Stimulated activated CD4-positive, alpha-beta T cell treated with anti-CD3 and anti-CD28 coated beads, Interleukin-4, amount 100 ng/mL, for 4 hours (primary cell): ENCODE results near the gene RREB1.

Source experiments
- DNase-seq, 2 experiments: peaks; one replicate each; pipeline ENCODE4 v3.0.0-alpha.2; 2020

RREB1 gene, protein sequence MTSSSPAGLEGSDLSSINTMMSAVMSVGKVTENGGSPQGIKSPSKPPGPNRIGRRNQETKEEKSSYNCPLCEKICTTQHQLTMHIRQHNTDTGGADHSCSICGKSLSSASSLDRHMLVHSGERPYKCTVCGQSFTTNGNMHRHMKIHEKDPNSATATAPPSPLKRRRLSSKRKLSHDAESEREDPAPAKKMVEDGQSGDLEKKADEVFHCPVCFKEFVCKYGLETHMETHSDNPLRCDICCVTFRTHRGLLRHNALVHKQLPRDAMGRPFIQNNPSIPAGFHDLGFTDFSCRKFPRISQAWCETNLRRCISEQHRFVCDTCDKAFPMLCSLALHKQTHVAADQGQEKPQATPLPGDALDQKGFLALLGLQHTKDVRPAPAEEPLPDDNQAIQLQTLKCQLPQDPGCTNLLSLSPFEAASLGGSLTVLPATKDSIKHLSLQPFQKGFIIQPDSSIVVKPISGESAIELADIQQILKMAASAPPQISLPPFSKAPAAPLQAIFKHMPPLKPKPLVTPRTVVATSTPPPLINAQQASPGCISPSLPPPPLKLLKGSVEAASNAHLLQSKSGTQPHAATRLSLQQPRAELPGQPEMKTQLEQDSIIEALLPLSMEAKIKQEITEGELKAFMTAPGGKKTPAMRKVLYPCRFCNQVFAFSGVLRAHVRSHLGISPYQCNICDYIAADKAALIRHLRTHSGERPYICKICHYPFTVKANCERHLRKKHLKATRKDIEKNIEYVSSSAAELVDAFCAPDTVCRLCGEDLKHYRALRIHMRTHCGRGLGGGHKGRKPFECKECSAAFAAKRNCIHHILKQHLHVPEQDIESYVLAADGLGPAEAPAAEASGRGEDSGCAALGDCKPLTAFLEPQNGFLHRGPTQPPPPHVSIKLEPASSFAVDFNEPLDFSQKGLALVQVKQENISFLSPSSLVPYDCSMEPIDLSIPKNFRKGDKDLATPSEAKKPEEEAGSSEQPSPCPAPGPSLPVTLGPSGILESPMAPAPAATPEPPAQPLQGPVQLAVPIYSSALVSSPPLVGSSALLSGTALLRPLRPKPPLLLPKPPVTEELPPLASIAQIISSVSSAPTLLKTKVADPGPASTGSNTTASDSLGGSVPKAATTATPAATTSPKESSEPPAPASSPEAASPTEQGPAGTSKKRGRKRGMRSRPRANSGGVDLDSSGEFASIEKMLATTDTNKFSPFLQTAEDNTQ (N-terminal part only)

DNA sequence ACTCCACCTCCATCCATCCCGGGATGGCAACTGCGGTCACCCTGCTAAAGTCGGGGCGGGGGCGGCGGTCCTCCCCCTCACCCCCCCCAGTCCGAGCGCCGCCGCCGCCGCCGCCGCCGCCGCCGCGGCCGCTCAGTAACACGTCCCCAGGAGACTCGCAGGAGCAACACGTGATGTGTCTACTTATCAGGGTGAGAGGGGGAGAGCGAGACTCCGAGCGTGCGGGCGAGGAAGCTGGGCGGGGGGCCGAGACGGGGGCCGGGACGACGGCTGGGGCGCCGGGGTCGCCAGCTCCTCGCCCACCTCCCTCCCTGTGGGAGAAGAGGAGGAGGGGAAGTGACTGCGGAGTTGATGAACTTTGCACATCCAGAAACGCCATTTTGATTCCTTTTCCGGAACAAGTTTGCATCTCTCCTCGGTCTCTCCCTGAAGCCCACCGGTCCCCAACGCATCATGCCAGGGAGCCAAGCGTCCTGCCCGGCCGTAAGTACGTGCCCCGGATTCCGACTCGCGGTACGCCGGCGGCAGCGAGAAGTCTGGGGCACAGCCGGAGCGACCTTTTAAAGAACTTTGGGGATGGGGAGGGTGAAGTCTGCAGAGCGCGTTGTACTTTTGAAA is at the start of gene RREB1:
Gene RREB1 (plus strand): TSS at position 384 of the 618 bp plus-strand sequence. CDS start 73,951 bp downstream, outside the sequence.
- DNase-seq: peak; percentile 58 to 65

DNA sequence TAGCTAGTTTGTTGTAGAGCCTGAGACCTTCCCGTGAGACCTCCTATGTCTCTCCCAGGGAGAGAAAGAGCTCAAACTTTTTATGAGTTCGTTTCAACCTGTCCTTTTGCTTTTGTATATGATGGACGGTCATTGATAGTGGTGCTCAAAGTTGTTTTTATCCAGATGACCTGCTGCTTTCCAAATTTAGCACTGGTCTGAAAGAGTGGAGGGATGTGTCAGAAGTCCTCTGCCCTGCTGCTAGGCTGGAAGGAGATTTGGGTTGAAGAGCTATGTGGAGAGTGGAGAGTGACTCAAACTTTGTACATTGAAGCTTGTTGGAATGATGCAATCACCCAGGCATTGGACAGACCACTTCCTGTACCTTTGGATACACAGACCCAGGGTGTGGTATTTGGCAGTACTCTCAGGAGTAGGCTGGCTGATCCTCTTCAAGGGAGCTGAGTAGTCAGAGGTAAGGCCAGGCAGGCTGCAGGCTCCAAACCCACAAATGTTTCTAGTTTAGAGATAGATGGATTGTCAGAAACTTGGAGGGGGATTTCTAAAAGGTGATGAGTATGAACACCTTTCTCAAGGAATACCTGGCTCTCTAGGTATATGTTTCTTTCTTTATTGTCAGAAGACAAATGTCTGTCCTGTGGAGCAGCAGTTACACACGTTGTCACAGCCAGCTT is 49.4 kb upstream of the RREB1 start:
- no peak for DNase-seq

DNA sequence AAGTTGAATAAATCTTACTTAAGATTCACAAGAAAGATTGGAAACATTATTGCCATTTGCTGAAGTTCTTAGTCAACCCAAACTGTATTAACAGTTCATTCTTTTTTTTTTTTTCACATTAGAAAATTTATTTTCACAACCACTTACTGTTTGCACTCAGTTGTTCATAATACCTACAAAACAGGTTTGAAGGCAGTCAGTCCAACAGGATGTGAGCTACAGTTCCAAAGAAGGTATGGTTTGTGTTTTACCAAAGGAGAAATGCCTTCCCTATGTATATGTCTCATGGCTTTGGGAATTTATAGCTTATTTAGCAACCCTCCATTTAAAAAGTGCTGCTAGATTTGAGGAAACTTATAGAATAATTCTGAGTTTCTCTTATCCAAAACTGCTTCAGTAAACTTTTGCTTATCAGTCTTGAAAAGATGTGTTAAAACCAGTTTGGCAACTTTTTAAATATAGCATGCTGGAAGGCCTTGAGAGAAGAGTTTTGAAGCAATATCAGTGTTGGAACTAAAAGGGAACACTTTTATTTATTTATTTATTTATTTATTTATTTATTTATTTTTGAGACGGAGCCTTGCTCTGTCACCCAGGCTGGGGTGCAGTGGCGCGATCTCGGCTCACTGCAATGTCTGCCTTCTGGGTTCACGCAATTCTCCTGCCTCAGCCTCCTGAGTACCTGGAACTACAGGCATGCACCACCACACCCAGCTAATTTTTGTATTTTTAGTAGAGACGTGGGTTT is 46.8 kb upstream of the RREB1 start:
- DNase-seq: no peak

DNA sequence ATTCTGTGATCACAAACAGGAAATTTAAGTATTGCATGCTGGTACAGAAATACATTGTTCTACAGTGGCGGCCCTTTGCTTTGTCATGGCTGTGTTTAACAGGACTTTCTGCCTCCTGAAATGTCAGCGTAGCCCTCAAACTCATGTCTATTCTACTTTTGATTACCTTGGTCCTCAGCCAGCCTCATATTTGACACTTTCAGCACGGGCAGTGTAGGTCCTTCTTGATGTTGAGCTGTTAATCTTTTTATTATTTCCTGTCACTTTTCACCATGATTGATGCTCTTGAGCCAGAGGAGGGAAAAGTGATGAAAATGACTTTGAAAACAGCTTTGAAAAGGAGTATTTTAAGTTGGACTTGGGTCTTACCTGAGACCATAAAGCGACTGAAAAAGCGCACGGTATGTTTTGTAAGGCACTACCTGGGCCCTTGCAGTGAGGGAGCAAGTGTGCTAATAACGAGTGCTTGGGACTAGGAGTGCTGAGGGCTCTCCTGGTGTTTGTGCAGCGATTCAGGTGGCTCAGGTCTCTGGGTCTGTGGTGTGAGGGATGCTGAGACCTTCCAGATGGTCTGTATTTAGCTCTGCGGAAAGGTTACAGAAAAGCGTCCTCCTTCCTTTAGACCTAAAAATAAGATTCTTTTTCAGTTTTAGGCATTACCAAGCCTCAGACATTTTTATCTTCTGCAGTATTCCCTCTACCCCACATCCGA is 45.2 kb upstream of the RREB1 start:
- DNase-seq: no peak

DNA sequence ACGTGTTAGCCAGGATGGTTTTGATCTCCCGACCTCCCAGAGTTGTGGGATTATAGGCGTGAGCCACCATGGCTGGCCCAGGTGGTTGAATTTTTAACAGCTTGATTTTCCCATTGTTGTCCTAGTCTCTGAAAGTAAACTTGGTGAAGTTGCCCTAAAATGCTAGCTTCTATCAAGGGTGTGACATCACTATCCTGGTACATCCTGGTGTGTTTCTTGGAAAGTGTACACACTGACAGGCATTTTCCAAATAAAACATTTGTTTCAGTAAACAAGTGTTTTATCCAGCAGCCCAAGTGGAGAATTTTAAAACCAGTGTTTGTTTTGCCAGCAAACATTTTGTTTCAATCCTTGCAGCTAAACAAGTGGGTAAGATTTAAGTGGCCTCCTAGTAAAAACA is 40.5 kb upstream of the RREB1 start:
- DNase-seq: no peak

DNA sequence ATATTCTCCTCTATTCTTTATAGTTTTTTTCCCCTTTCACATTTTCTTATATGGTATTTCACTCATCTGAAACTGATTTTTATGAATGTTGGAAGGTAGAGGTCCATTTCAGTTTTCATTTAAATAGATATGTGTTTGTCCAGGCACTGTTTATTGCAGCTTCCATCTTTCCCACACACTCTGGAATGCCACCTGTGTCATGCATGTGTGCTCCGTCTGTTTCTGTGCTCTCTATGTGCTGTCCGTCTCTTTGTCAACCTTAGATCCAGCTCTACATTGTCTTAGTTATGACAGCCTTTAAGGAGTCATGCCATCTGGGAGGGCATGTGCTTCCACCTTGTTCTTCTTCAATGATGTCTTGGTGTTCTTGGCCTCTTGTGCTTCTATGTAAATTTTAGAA is 36.4 kb upstream of the RREB1 start:
- no peak for DNase-seq

DNA sequence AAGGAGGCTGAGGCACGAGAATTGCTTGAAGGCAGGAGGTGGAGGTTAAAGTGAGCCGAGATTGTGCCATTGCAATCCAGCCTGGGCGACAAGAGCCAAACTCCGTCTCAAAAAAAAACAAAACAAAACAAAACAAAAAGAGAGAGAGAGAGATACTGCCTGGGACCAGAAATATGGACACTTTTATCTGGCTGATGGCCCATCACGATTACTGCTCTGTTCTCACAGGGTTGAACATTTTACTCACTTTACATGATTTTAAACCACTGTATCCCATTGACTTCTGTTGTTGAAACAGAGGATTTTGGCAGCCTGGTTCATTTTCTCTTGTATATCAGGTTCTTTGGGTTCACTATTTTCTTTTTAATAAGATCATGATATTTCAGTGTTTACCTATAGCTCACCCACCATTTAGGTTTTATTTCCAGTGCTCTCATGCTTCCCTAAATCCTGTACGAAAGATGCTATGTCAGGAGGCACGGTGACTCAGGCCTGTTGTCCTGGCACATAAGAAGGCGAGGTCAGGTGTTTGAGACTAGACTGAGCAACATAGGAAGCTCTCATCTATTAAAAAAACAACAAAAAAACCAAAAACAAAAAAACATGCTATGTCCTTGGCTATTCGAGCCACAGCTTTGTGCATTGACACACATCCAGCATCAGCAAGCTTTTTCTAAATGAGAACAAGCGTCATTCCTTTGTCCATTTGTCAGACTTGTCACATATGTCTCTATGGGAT is 34.5 kb upstream of the RREB1 start:
- DNase-seq: no peak

DNA sequence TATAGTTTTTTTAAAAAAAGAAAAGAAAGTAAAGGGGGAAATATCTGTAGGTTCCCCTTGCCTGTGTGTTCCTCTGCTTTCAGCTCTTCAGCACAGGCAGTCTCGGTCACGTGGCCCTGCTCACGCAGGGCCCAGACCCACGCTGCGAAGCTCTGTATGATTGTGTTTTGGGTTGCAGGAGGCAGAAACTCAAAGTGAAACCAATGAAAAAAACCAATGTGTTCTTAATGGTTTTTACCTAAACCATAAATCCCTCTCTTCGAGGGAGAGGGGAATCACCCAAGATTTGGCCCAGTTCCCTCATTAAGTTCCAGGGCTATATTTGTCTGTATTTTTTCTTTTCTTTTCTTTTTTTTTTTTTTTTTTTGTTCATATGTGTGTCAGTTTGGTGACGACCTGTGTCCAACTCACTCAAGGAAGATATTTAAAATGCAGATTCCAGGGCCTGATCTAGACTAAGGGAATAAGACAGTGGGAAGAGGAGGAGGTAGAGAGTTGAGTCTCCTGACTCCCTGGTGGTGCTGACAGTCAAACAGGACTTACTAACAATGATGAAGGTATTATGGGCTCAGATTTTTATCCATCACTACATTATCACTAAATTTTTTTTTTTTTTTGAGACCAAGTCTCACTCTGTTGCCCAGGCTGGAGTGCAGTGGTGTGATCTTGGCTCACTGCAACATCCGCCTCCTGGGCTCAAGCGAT is 33.8 kb upstream of the RREB1 start:
- DNase-seq: peak; percentile 61 to 75

DNA sequence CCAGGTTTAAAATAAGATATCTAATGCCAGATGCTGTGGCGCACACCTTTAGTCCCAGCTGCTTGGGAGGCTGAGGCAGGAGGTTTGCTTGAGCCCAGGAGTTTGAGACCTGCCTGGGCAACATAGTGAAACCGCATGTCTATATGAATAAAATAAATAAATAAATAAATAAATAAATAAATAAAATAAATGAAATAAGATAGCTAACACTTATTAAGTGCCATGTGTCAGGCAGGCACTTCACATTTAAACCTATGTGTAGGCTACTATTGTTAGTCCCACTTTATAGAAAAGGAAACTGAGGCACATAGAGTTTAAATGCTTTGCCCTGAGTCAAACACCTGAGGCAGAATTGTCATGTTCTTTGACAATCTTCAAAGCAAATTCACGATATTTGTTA is 32.9 kb upstream of the RREB1 start:
- no peak for DNase-seq

DNA sequence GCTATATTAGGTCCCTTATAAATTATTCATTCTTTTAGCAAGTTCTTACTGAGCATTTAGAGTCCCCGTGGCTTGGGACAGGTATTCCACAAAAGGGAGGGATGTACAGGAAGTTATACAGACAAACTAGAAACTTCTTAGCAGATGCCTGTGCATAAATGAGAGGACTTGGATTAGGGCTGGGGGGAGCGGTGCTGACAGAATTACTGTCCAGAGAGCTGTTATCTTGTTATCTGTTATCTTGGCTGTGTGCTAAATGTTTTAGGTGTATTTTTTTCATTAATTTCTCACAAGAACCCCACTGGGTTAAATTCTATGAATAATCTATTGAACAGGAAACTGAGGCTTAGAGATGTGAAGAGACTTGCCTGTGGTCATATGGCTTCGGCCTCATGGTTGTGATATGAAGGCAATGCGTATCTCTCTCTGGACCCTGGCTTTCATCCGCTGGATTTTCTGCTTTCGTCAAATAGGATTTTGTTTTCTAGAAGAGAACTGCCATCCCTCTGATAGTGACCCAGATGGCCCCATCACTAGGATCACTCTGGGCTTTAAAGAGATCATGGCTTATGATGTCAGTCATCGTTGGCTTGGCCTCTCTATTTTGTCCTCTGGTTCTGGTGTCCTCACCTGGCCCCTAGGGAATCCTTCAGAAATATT is 32.3 kb upstream of the RREB1 start:
- no peak for DNase-seq

DNA sequence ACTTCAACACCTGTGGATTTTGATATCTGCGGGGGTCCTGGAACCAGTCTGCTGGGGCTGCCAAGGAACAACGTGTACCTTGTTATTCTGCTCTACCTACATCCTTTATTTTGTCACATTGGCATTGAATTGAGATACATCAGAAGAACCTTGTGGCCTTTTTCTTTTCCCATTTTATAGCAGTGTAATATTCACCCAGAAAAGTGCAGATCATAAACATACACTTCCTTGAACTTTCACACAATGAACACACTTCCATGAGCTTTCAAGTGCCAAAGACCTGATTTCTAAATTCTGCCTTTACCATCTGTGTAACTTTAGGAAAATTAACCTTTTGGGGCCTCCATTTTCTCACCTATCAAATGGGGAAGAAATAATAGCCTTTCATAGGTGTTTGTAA is 29.9 kb upstream of the RREB1 start:
- DNase-seq: no peak

DNA sequence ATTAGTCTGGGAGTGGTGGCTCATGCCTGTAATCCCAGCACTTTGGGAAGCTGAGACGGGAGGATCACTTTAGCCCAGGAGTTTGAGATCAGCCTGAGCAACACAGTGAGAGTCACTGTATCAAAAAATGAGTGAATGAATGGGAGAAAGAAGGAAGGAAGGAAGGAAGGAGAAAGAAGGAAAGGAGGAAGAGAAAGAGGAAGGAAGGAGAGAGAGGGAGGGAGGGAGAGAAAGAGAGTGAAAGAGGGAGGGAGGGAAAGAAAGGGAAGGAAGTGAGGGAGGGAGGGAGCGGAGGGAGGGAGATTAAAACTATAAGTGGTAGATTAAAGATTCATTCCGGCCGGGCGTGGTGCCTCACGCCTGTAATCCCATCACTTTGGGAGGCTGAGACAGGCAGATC is 28.9 kb upstream of the RREB1 start:
- no peak for DNase-seq

DNA sequence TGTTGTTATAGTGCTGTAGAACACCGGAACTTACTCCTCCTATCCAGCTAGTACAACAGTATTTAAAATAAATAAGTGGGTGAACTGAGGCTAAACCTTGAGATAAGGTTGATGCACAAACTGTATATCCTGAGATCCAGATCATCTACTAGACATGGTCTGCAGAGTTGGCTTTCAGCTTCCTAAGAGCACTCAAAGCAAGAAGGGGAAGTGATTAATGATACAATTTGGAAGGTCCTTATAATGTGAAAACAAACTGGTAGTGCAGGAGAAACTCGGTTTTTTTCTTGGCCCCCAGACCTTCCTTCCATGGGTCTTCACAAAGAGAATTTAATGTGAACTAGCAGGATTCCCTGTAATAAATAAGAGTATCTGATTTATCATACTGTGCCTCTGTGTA is 27.4 kb upstream of the RREB1 start:
- DNase-seq: no peak

DNA sequence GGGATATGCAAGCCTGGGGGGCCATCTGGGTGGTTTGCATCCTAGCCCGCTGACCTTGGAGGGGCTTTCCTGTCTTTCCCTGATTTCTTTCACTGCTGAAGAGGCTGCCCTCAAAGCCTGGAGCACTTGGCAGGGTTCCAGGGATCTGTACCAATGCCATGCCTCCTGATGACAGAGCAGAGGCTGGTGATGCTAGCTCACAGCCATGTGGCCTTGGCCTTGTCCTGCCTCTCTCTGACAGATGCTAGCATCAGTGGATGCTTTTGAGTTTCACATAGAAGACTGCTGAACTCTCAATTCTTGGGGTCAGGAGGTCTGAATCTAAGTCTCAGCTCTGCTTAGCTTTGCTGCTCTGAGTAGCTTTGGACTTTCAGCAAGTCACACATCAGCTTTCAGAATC is 21.9 kb upstream of the RREB1 start:
- DNase-seq: no peak

DNA sequence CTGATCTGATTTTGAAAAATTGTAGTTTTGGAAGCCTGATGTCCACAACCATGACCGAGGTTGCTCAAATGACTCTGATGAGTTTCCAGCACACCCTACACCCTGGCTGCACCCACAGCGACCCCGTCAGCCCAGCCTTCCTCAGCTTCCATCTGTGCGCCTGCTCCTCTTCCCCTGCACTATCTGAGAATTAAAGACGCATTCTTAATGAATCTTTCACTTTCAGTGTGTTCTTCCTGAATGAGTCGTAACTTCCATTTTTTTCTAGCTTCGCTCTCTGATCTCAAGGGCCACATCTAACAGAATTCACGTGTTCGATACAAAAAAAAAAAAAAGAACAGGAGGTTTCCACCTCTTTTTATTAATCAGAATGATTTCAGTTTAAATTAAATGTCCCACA is 21.3 kb upstream of the RREB1 start:
- DNase-seq: peak; percentile 22 to 64

DNA sequence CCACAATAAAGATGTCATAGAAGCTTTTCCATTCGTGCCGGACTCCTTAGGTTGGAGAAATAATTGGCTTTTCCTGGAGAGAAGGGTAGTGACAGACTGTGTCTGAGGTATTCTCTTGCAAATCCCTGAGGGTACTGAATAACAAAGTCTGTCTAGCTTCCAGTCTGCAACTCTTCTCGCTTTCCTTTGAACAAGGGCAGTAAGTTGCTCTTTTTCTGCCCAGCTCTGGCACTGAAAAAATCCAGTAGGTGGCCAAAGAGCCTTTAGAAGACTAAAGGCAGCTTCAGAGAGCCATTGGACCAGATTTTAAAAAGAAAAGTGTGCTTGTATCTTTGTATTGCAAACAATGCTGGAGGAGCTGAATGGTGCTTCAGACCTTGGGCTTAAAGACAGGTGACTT is 20.7 kb upstream of the RREB1 start:
- DNase-seq: no peak

DNA sequence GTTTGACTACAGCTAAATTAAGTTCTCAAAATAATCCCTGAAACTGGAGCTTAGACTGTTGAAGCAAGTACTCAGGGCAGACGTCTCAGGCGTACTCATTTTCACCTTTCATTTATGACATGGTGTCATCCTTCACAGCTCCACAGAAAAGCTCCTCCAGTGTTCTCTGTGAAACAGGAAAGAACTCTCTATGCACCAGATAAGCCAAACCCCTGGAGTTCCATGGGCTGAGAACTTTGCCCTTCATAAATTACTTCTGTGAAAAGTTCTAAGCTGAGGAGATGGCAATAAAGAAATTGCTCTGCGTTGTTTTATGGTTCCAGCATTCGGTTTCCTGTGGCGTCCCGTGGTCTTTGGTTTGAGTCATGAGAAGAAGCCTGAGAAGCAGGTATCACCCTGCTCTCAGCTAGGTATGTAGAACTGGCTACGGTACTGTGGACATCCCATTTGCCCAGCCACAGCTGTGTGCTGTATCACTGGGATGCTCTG is 20.2 kb upstream of the RREB1 start:
- peak; percentile 6 to 21 for DNase-seq

DNA sequence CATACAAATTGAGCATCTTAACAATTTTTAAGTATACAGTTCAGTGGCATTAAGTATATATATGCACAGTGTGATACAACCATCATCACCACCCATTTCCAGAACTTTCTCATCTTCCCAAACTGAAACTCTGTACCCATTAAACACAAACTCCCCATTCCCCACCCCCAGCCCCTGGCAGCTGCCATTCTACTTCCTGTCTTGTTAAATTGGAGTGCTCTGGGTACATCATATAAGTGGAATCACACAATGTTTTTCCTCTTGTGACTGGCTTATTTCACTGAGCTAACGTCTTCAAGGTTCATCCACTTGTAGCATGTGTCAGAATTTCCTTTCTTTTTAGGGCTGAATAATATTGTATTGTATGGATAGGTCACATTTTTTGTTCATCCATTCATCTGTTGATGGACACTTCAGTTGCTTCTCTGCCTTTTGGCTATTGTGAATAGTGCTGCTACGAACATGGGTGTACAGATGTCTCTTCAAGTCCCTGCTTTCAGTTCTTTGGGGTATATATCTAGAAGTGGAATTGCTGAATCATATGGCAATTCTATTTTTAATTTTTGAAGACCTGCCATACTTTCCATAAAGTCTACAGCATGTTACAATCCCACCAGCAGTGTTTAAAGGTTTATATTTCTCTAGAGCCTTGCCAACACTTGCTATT is 19.6 kb upstream of the RREB1 start:
- no peak for DNase-seq
